Astrocyte of the spinal cord (primary cell): Measurements from ENCODE around the gene MTURN.

Experiments
- DNase-seq: peaks from one replicate; pipeline ENCODE4 v3.0.0; 2011; ENCODE audit warnings: low read depth, low spot score
- H3K4me3 ChIP-seq: 2 replicates; pipeline ENCODE4 v1.5.1; 2011; ENCODE audit warnings: low read depth, mild to moderate bottlenecking, low read length, moderate library complexity
- in situ Hi-C: cut with HindIII; loops from 2 replicates; pipeline ENCODE4 v1.10.0; 2017; ENCODE audit warnings: low sequenced_read_pairs
- TF ChIP-seq, protein P1 (sequence below): IDR thresholded peaks from 2 replicates; pipeline ENCODE4 v1.5.1; 2012; ENCODE audit warnings: low read depth, mild to moderate bottlenecking, low read length, inconsistent platforms

The MTURN gene

DNA sequence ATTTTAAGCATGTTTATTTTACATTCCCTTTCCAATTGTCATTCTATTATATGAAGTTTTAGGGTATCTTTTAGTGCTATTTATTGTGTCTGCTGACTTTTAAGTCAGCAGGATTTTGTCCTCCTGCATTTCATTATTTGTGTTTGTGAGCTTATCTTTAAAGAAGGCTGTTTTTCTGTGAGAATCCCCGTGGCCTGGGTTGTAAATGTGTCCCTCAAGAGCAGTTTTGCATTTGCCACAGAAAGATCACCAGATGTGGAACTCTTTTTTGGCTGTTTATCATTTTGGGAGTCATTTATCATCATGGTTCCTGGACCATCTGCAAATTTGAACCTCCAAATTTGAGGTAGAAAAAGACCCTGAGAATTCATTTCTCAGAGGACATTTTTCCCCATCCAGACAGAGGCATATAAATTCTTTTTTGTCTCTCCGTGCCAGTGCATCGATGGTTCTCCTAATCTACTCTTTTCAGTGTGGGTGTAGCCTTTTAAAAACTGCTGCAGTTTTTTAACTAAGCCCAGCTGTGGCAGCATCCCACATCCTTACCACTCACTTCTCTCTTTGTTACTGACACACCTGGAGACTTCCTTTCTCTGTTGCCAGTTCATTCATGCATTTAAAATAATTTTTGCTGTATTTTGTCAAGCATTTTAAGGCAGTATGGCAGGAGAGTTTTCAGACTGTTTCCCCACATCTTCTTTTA is 20.1 kb upstream of the MTURN start:
- no peak for DNase-seq
- TF ChIP-seq, protein P1, sequence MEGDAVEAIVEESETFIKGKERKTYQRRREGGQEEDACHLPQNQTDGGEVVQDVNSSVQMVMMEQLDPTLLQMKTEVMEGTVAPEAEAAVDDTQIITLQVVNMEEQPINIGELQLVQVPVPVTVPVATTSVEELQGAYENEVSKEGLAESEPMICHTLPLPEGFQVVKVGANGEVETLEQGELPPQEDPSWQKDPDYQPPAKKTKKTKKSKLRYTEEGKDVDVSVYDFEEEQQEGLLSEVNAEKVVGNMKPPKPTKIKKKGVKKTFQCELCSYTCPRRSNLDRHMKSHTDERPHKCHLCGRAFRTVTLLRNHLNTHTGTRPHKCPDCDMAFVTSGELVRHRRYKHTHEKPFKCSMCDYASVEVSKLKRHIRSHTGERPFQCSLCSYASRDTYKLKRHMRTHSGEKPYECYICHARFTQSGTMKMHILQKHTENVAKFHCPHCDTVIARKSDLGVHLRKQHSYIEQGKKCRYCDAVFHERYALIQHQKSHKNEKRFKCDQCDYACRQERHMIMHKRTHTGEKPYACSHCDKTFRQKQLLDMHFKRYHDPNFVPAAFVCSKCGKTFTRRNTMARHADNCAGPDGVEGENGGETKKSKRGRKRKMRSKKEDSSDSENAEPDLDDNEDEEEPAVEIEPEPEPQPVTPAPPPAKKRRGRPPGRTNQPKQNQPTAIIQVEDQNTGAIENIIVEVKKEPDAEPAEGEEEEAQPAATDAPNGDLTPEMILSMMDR = no peak
- in situ Hi-C loops = no loop called here
- H3K4me3 ChIP-seq = no peak overlapping the region

DNA sequence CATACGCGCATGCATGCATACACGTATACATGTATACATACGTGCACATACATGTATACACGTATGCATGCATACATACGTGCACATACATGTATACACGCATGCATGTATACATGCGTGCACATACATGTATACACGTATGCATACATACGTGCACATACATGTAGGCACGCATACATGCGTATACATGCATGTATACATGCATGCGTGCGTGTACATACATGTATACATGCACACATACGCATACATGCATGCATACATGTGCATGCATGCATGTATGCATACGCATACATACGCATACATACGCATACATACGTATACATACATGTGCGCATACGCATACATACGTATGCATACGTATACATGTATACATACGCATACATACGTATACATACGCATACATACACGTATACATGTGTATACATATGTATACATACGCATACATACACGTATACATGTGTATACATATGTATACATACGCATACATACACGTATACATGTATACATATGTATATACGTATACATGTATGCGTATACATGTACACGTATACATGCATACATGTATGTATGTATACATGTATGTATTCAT is 19.0 kb upstream of the MTURN start:
- in situ Hi-C loops = no loop called here
- TF ChIP-seq, protein P1 = no peak
- DNase-seq = no peak
- no peak overlapping the region for H3K4me3 ChIP-seq

DNA sequence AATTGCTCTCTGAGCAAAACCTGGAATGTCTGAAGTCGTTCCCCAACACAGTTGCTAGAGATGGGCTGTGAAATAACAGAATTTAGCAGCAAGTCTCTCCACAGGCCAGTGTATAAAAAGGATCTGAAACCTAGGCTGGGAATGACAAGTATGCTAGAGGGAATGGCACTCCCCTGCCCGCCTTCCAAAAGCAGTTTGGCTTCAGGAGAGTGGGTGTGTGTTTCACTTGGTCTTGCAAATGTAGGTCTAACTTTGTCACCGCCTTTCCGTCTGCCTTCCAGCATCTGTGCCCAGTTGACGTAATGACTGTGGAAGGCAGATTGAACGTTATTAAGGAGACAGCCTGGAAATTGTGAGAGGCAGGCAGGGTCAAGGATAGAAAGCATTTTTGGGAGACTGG is 18.0 kb upstream of the MTURN start:
- in situ Hi-C loops = no loop called here
- TF ChIP-seq, protein P1 = no peak
- DNase-seq = no peak
- no peak overlapping the region for H3K4me3 ChIP-seq

- in situ Hi-C loops = no loop called here
- no peak for DNase-seq
- TF ChIP-seq, protein P1 = no peak
- no peak overlapping the region for H3K4me3 ChIP-seq
Observed at GRCh38 chr7:30117896-30118295, 16.9 kb upstream of the MTURN start.

GRCh38 chr7:30119890-30120577 is 14.8 kb upstream of the MTURN start:
- H3K4me3 ChIP-seq = no peak overlapping the region
- TF ChIP-seq, protein P1 = no peak
- DNase-seq = no peak
- in situ Hi-C loops = no loop called here

GRCh38 chr7:30133736-30134610 is 813 bp upstream of the MTURN start:
- TF ChIP-seq, protein P1 = no peak
- in situ Hi-C loops = no loop called here
- peak overlapping the region; percentile 57 for H3K4me3 ChIP-seq
- no peak for DNase-seq
